ENCODE results near the gene SLC38A2. TPM values are rescaled to one million over a fixed set of nuclear protein-coding genes. Genes with fewer than 3 reads are reported as not detected.

Gene SLC38A2
- total RNA-seq, 2 donors from 2014 or later: 334 to 384 TPM

Other genes with a start within 250 kb of the SLC38A2 start
- gene SLC38A1, start 103.7 kb downstream of the SLC38A2 start, total RNA-seq: 10 to 100 TPM; 22.1 to 77.0 TPM

Data from thoracic aorta (tissue), 2 donors.